ENCODE measurements around the gene GABARAPL1. TPM values are rescaled to one million over a fixed set of nuclear protein-coding genes. Genes with fewer than 3 reads are reported as not detected.

GABARAPL1 gene
- total RNA-seq, 1 donor = 65.9 TPM

GRCh38 chr12:10226086-10226485 lies 13.4 kb downstream of the GABARAPL1 start:
- Histone ChIP-seq H3K4me1 (ENCODE audit: insufficient read depth, low read length) (no peaks in the 10 kb centered on the region), H3K4me3 (ENCODE audit: insufficient read depth, low read length) (no peak overlapping the region), H4K20me1 (ENCODE audit: insufficient read depth, low read length) (no peaks in the 10 kb centered on the region), H3K27ac (ENCODE audit: low read depth, low read length) (no peak overlapping the region), H3K79me2 (ENCODE audit: insufficient read depth, low read length) (no peaks in the 10 kb centered on the region), H2AFZ (ENCODE audit: low read length) (no peak overlapping the region), H3K36me3 (ENCODE audit: insufficient read depth, low read length) (peaks cover 33% of the 10 kb centered on the region), H3K9me3 (ENCODE audit: low read depth, low read length) (no peaks in the 10 kb centered on the region), H3K4me2 (ENCODE audit: insufficient read depth, low read length) (no peak overlapping the region), H3K27me3 (ENCODE audit: insufficient read depth, low read length) (no peaks in the 10 kb centered on the region)
- DNase-seq (ENCODE audit: insufficient read length, low spot score, missing footprints) = no peak
- no peak for TF ChIP-seq CTCF (IDR thresholded peaks at IDR 0.05; ENCODE audit: extremely low read depth, low read depth, low read length)

GRCh38 chr12:10226731-10227130 lies 14.1 kb downstream of the GABARAPL1 start:
- no peaks in the 10 kb centered on the region for H3K27me3 ChIP-seq (ENCODE audit: insufficient read depth, low read length)
- H3K4me3 ChIP-seq (ENCODE audit: insufficient read depth, low read length) = no peak overlapping the region
- no peak overlapping the region for H3K4me2 ChIP-seq (ENCODE audit: insufficient read depth, low read length)
- H3K27ac ChIP-seq (ENCODE audit: low read depth, low read length) = no peak overlapping the region
- no peaks in the 10 kb centered on the region for H3K4me1 ChIP-seq (ENCODE audit: insufficient read depth, low read length)
- H3K79me2 ChIP-seq (ENCODE audit: insufficient read depth, low read length) = no peaks in the 10 kb centered on the region
- H3K9me3 ChIP-seq (ENCODE audit: low read depth, low read length) = no peaks in the 10 kb centered on the region
- TF ChIP-seq CTCF (IDR thresholded peaks at IDR 0.05; ENCODE audit: extremely low read depth, low read depth, low read length) = no peak
- H2AFZ ChIP-seq (ENCODE audit: low read length) = no peak overlapping the region
- DNase-seq (ENCODE audit: insufficient read length, low spot score, missing footprints) = peak; percentile 41
- peaks cover 27% of the 10 kb centered on the region for H3K36me3 ChIP-seq (ENCODE audit: insufficient read depth, low read length)
- H4K20me1 ChIP-seq (ENCODE audit: insufficient read depth, low read length) = no peaks in the 10 kb centered on the region

- H3K4me1 ChIP-seq (ENCODE audit: insufficient read depth, low read length) = no peaks in the 10 kb centered on the region
- no peaks in the 10 kb centered on the region for H3K27me3 ChIP-seq (ENCODE audit: insufficient read depth, low read length)
- H3K27ac ChIP-seq (ENCODE audit: low read depth, low read length) = no peak overlapping the region
- no peaks in the 10 kb centered on the region for H3K79me2 ChIP-seq (ENCODE audit: insufficient read depth, low read length)
- no peak overlapping the region for H3K4me2 ChIP-seq (ENCODE audit: insufficient read depth, low read length)
- H4K20me1 ChIP-seq (ENCODE audit: insufficient read depth, low read length) = no peaks in the 10 kb centered on the region
- peaks cover 18% of the 10 kb centered on the region for H3K36me3 ChIP-seq (ENCODE audit: insufficient read depth, low read length)
- no peak overlapping the region for H3K4me3 ChIP-seq (ENCODE audit: insufficient read depth, low read length)
- H2AFZ ChIP-seq (ENCODE audit: low read length) = no peak overlapping the region
- no peaks in the 10 kb centered on the region for H3K9me3 ChIP-seq (ENCODE audit: low read depth, low read length)
- no peak for TF ChIP-seq CTCF (IDR thresholded peaks at IDR 0.05; ENCODE audit: extremely low read depth, low read depth, low read length)
- no peak for DNase-seq (ENCODE audit: insufficient read length, low spot score, missing footprints)
Observed at GRCh38 chr12:10227648-10228047, 15.0 kb downstream of the GABARAPL1 start.

- no peak overlapping the region for H3K27ac ChIP-seq (ENCODE audit: low read depth, low read length)
- TF ChIP-seq CTCF (IDR thresholded peaks at IDR 0.05; ENCODE audit: extremely low read depth, low read depth, low read length) = no peak
- no peak for DNase-seq (ENCODE audit: insufficient read length, low spot score, missing footprints)
- H3K9me3 ChIP-seq (ENCODE audit: low read depth, low read length) = no peaks in the 10 kb centered on the region
- H3K79me2 ChIP-seq (ENCODE audit: insufficient read depth, low read length) = no peaks in the 10 kb centered on the region
- no peak overlapping the region for H3K4me3 ChIP-seq (ENCODE audit: insufficient read depth, low read length)
- H3K27me3 ChIP-seq (ENCODE audit: insufficient read depth, low read length) = no peaks in the 10 kb centered on the region
- no peaks in the 10 kb centered on the region for H4K20me1 ChIP-seq (ENCODE audit: insufficient read depth, low read length)
- H3K36me3 ChIP-seq (ENCODE audit: insufficient read depth, low read length) = no peaks in the 10 kb centered on the region
- H2AFZ ChIP-seq (ENCODE audit: low read length) = no peak overlapping the region
- H3K4me2 ChIP-seq (ENCODE audit: insufficient read depth, low read length) = no peak overlapping the region
- no peaks in the 10 kb centered on the region for H3K4me1 ChIP-seq (ENCODE audit: insufficient read depth, low read length)
Observed at GRCh38 chr12:10234562-10234961, 21.9 kb downstream of the GABARAPL1 start.
